Right atrium auricular region (tissue), 2 donors: ENCODE data around the gene PRRX2. TPM values are rescaled to one million over a fixed set of nuclear protein-coding genes. Genes with fewer than 3 reads are reported as not detected.

Source experiments
- DNase-seq: peaks from one replicate; pipeline ENCODE4 v3.0.0-alpha.2; 2019; ENCODE audit warnings: low spot score
- H3K27ac ChIP-seq, 2 donors: fragments of 200-600 bp; sonication (generic); 1 replicate in 1 of 2; 2 replicates in 1 of 2; pipeline ENCODE4 v1.5.1; 2016 to 2019
- H3K27me3 ChIP-seq, 2 donors: fragments of 200-600 bp; sonication (generic); one replicate each; pipeline versions ENCODE4 v1.5.1 to v1.6.0; 2017 to 2019
- H3K36me3 ChIP-seq: fragments of 200-600 bp; sonication (generic); one replicate; pipeline ENCODE4 v1.5.1; 2016
- H3K4me1 ChIP-seq, 2 donors: fragments of 200-600 bp; sonication (generic); one replicate each; pipeline versions ENCODE4 v1.5.1 to v1.6.0; 2017 to 2019
- H3K4me3 ChIP-seq, 2 donors: fragments of 200-600 bp; sonication (generic); 1 replicate in 1 of 2; 2 replicates in 1 of 2; pipeline ENCODE4 v1.5.1; 2017 to 2019; ENCODE audit warnings: mild to moderate bottlenecking in 1 of 2, moderate library complexity in 1 of 2
- H3K9me3 ChIP-seq, 2 donors: fragments of 200-600 bp; sonication (generic); one replicate each; pipeline ENCODE4 v1.5.1; 2019
- CTCF ChIP-seq, 2 donors: fragments of 200-600 bp; sonication (generic); IDR thresholded peaks; one replicate each; pipeline ENCODE4 v1.5.1; 2019; ENCODE audit warnings: antibody characterized with exemption in 2 of 2
- total RNA-seq, 2 donors: library from RNA; depleted of rRNA; stranded (reverse); fragments of >200 nt; gene quantifications; one replicate each; pipeline ENCODE4 v1.1.0, GENCODE V29; 2016

PRRX2 gene
- total RNA-seq, 2 donors from 2014 or later = 1.1 to 6.9 TPM

GRCh38 chr9:129701549-129701948 is 36.1 kb downstream of the PRRX2 start:
- no peak overlapping the region for H3K27ac ChIP-seq

GRCh38 chr9:129702589-129703520 is 37.4 kb downstream of the PRRX2 start:
- no peaks in the 10 kb centered on the region for H3K9me3 ChIP-seq
- H3K4me1 ChIP-seq = peaks cover 0 to 12% of the 10 kb centered on the region in 2 donors
- no peaks in the 10 kb centered on the region for H3K27me3 ChIP-seq
- peak overlapping the region; percentile 36 to 43 for H3K27ac ChIP-seq
- no peak for DNase-seq
- H3K4me3 ChIP-seq = no peak overlapping the region
- TF ChIP-seq CTCF (IDR thresholded peaks at IDR 0.05) = no peak
- no peaks in the 10 kb centered on the region for H3K36me3 ChIP-seq

More at GRCh38 chr9:129701549-129701948, 36.1 kb downstream of the PRRX2 start:
- Histone ChIP-seq H3K4me1 (peaks cover 0 to 22% of the 10 kb centered on the region in 2 donors), H3K4me3 (no peak overlapping the region), H3K9me3 (no peaks in the 10 kb centered on the region), H3K27me3 (no peaks in the 10 kb centered on the region), H3K36me3 (no peaks in the 10 kb centered on the region)
- DNase-seq = no peak
- TF ChIP-seq CTCF (IDR thresholded peaks at IDR 0.05) = no peak

- no peaks in the 10 kb centered on the region for H3K27me3 ChIP-seq
- peak overlapping the region; percentile 36 to 43 for H3K27ac ChIP-seq
- H3K4me1 ChIP-seq = peaks cover 0 to 7% of the 10 kb centered on the region in 2 donors
- no peak overlapping the region for H3K4me3 ChIP-seq
- H3K9me3 ChIP-seq = no peaks in the 10 kb centered on the region
- DNase-seq = peak; percentile 76
- no peak for TF ChIP-seq CTCF (IDR thresholded peaks at IDR 0.05)
- no peaks in the 10 kb centered on the region for H3K36me3 ChIP-seq
Observed at GRCh38 chr9:129703667-129704355, 38.4 kb downstream of the PRRX2 start.

- no peaks in the 10 kb centered on the region for H3K27me3 ChIP-seq
- H3K9me3 ChIP-seq = no peaks in the 10 kb centered on the region
- no peak for TF ChIP-seq CTCF (IDR thresholded peaks at IDR 0.05)
- peaks cover 0 to 7% of the 10 kb centered on the region in 2 donors for H3K4me1 ChIP-seq
- H3K36me3 ChIP-seq = no peaks in the 10 kb centered on the region
- H3K4me3 ChIP-seq = no peak overlapping the region
- DNase-seq = no peak
- no peak overlapping the region for H3K27ac ChIP-seq
Observed at GRCh38 chr9:129704807-129705206, 39.4 kb downstream of the PRRX2 start.

GRCh38 chr9:129708793-129709192 is 43.3 kb downstream of the PRRX2 start:
- Histone ChIP-seq H3K36me3 (no peaks in the 10 kb centered on the region), H3K4me3 (no peak overlapping the region), H3K27ac (no peak overlapping the region), H3K4me1 (peaks cover 0 to 17% of the 10 kb centered on the region in 2 donors), H3K9me3 (no peaks in the 10 kb centered on the region), H3K27me3 (no peaks in the 10 kb centered on the region)
- no peak for DNase-seq
- no peak for TF ChIP-seq CTCF (IDR thresholded peaks at IDR 0.05)
